Panc1 (cell line): Measurements from ENCODE around the gene FIGN.

Experiments
- CTCF ChIP-seq: fragments of 450-650 bp; IDR thresholded peaks from 2 replicates; pipeline ENCODE4 v1.5.1; 2017; ENCODE audit warnings: mild to moderate bottlenecking
- POLR2AphosphoS5 ChIP-seq: IDR thresholded peaks from 2 replicates; pipeline ENCODE4 v1.6.1; 2012; ENCODE audit warnings: mild to moderate bottlenecking, low read depth, low read length, moderate library complexity
- REST ChIP-seq, 2 experiments: IDR thresholded peaks; 2 replicates each; pipeline ENCODE4 v1.6.1; 2011 to 2012; ENCODE audit warnings: low read depth in 2 of 2, control low read depth in 1 of 2, low read length in 1 of 2, mild to moderate bottlenecking in 1 of 2, moderate library complexity in 1 of 2; ENCODE audit not compliant: insufficient read depth in 1 of 2
- SIN3A ChIP-seq: IDR thresholded peaks from 2 replicates; pipeline ENCODE4 v1.6.1; 2012; ENCODE audit warnings: low read depth, mild to moderate bottlenecking, low read length, moderate library complexity, borderline replicate concordance; ENCODE audit not compliant: insufficient read depth

- TF ChIP-seq CTCF (no peak), POLR2AphosphoS5 (no peak), REST (IDR thresholded peaks at IDR 0.05; ENCODE audit: insufficient read depth in 1 of 2, low read depth in 2 of 2, low read length in 1 of 2) (no peak), SIN3A (no peak)
Observed at GRCh38 chr2:163697429-163697828, 38.4 kb downstream of the FIGN start.
